MM.1S (cell line): ENCODE measurements around the gene DUXB.

ENCODE experiments used
- DNase-seq: peaks from one replicate; pipeline ENCODE4 v3.0.0-alpha.2; 2015
- H2AFZ ChIP-seq: fragments of 300-600 bp; sonication (generic); 2 replicates; pipeline ENCODE4 v1.6.0; 2016; ENCODE audit warnings: antibody characterized with exemption, low read length
- H3F3A ChIP-seq: fragments of 300-600 bp; sonication (generic); 2 replicates; pipeline ENCODE4 v1.6.1; 2016; ENCODE audit warnings: mild to moderate bottlenecking, antibody characterized with exemption, low read length, moderate library complexity, mixed read lengths; ENCODE audit not compliant: insufficient read depth
- H3K27ac ChIP-seq: fragments of 300-600 bp; sonication (generic); 2 replicates; pipeline ENCODE4 v1.5.1; 2016; ENCODE audit warnings: mild to moderate bottlenecking, low read length
- H3K27me3 ChIP-seq: fragments of 300-600 bp; sonication (generic); replicated peaks from 2 replicates; pipeline ENCODE4 v1.6.0; 2016; ENCODE audit warnings: low read length; ENCODE audit not compliant: insufficient read depth
- H3K36me3 ChIP-seq: fragments of 300-600 bp; sonication (generic); replicated peaks from 2 replicates; pipeline ENCODE4 v1.6.1; 2016; ENCODE audit warnings: mild to moderate bottlenecking, low read length, mixed read lengths; ENCODE audit not compliant: insufficient read depth
- H3K4me1 ChIP-seq: fragments of 300-600 bp; sonication (generic); 2 replicates; pipeline ENCODE4 v1.6.1; 2016; ENCODE audit warnings: low read length, mixed read lengths
- H3K4me2 ChIP-seq: fragments of 300-600 bp; sonication (generic); 2 replicates; pipeline ENCODE4 v1.6.0; 2016; ENCODE audit warnings: low read depth, low read length
- H3K4me3 ChIP-seq: fragments of 300-600 bp; sonication (generic); 2 replicates; pipeline ENCODE4 v1.5.1; 2016; ENCODE audit warnings: low read length, mixed read lengths
- H3K79me2 ChIP-seq: fragments of 300-600 bp; sonication (generic); 2 replicates; pipeline ENCODE4 v1.6.1; 2016; ENCODE audit warnings: mixed run types, low read length, mixed read lengths
- H3K9ac ChIP-seq: fragments of 300-600 bp; sonication (generic); 2 replicates; pipeline ENCODE4 v1.6.1; 2016; ENCODE audit warnings: low read length, mixed read lengths
- H3K9me2 ChIP-seq: fragments of 300-600 bp; sonication (generic); replicated peaks from 2 replicates; pipeline ENCODE4 v1.6.1; 2016; ENCODE audit warnings: mild to moderate bottlenecking, low read length, mixed read lengths; ENCODE audit not compliant: insufficient read depth
- H3K9me3 ChIP-seq: fragments of 300-600 bp; sonication (generic); replicated peaks from 2 replicates; pipeline ENCODE4 v1.6.1; 2016; ENCODE audit warnings: mild to moderate bottlenecking, low read length, mixed read lengths; ENCODE audit not compliant: insufficient read depth
- H4K20me1 ChIP-seq: fragments of 300-600 bp; sonication (generic); 2 replicates; pipeline ENCODE4 v1.6.1; 2016; ENCODE audit warnings: mild to moderate bottlenecking, low read length, moderate library complexity, mixed read lengths; ENCODE audit not compliant: insufficient read depth
- CTCF ChIP-seq: fragments of 300-600 bp; sonication (generic); IDR thresholded peaks from 2 replicates; pipeline ENCODE4 v1.5.1; 2016; ENCODE audit warnings: antibody characterized with exemption, low read length, mixed read lengths
- EZH2 ChIP-seq: fragments of 300-600 bp; sonication (generic); optimal IDR thresholded peaks from 2 replicates; pipeline ENCODE3; 2017; ENCODE audit warnings: low read depth, mild to moderate bottlenecking, antibody characterized with exemption, low read length, mixed read lengths
- EZH2phosphoT487 ChIP-seq: fragments of 300-600 bp; sonication (generic); IDR thresholded peaks from 2 replicates; pipeline ENCODE4 v1.6.1; 2018; ENCODE audit warnings: antibody characterized with exemption, low read length

DUXB gene

GRCh38 chr16:75660321-75660720 lies 40.9 kb downstream of the DUXB start:
- Histone ChIP-seq H3K4me1 (no peaks in the 10 kb centered on the region), H3K9ac (no peak overlapping the region), H2AFZ (no peak overlapping the region), H4K20me1 (no peaks in the 10 kb centered on the region), H3K9me3 (no peaks in the 10 kb centered on the region), H3K4me2 (no peak overlapping the region), H3K27ac (no peak overlapping the region), H3K4me3 (no peak overlapping the region), H3K9me2 (no peaks in the 10 kb centered on the region), H3K27me3 (no peaks in the 10 kb centered on the region), H3F3A (no peaks in the 10 kb centered on the region), H3K79me2 (no peaks in the 10 kb centered on the region), H3K36me3 (0 out of 2 replicates have a peak, but pooled peaks cover 3% of the 10 kb centered on the region)
- TF ChIP-seq EZH2phosphoT487 (no peak), CTCF (no peak), EZH2 (no peak)
- no peak for DNase-seq

- no peaks in the 10 kb centered on the region for H3K4me1 ChIP-seq
- no peaks in the 10 kb centered on the region for H3K9me2 ChIP-seq
- TF ChIP-seq CTCF = no peak
- TF ChIP-seq EZH2 = no peak
- TF ChIP-seq EZH2phosphoT487 = no peak
- no peak overlapping the region for H3K27ac ChIP-seq
- H3K4me2 ChIP-seq = no peak overlapping the region
- DNase-seq = no peak
- no peaks in the 10 kb centered on the region for H3F3A ChIP-seq
- peaks cover 12% of the 10 kb centered on the region for H3K79me2 ChIP-seq
- H3K36me3 ChIP-seq = 0 out of 2 replicates have a peak, but pooled peaks cover 4% of the 10 kb centered on the region
- no peaks in the 10 kb centered on the region for H4K20me1 ChIP-seq
- H3K9me3 ChIP-seq = no peaks in the 10 kb centered on the region
- H2AFZ ChIP-seq = no peak overlapping the region
- no peak overlapping the region for H3K4me3 ChIP-seq
- H3K27me3 ChIP-seq = no peaks in the 10 kb centered on the region
- H3K9ac ChIP-seq = no peak overlapping the region
Observed at GRCh38 chr16:75658175-75658574, 43.1 kb downstream of the DUXB start.

- TF ChIP-seq EZH2 = no peak
- TF ChIP-seq CTCF = no peak
- TF ChIP-seq EZH2phosphoT487 = no peak
- peaks cover 54% of the 10 kb centered on the region for H3K79me2 ChIP-seq
- H3K27me3 ChIP-seq = no peaks in the 10 kb centered on the region
- no peak overlapping the region for H3K4me3 ChIP-seq
- H4K20me1 ChIP-seq = peaks cover 7% of the 10 kb centered on the region; the same call in 1 of the 2 replicates
- no peaks in the 10 kb centered on the region for H3K9me3 ChIP-seq
- DNase-seq = no peak
- H3F3A ChIP-seq = no peaks in the 10 kb centered on the region
- H3K9me2 ChIP-seq = no peaks in the 10 kb centered on the region
- H3K27ac ChIP-seq = no peak overlapping the region
- H3K4me1 ChIP-seq = no peaks in the 10 kb centered on the region
- no peak overlapping the region for H2AFZ ChIP-seq
- no peak overlapping the region for H3K4me2 ChIP-seq
- H3K9ac ChIP-seq = no peak overlapping the region
- H3K36me3 ChIP-seq = 0 out of 2 replicates have a peak, but pooled peaks cover 4% of the 10 kb centered on the region
Observed at GRCh38 chr16:75653922-75654321, 47.3 kb downstream of the DUXB start.
